K562 (cell line): ENCODE data around the gene PPAN. TPM values are rescaled to one million over a fixed set of nuclear protein-coding genes. Genes with fewer than 3 reads are reported as not detected.

ENCODE experiments used
- EWSR1 ChIP-seq: fragments of 450-650 bp; IDR thresholded peaks from 2 replicates; pipeline ENCODE4 v1.6.1; 2018; ENCODE audit warnings: borderline replicate concordance, mild to moderate bottlenecking, low read depth, moderate library complexity; ENCODE audit not compliant: partially characterized antibody
- MCM3 ChIP-seq: fragments of 450-650 bp; IDR thresholded peaks from 2 replicates; pipeline ENCODE4 v1.6.1; 2016
- NBN ChIP-seq: fragments of 450-650 bp; IDR thresholded peaks from 2 replicates; pipeline ENCODE4 v1.6.1; 2016; ENCODE audit warnings: low read depth, mild to moderate bottlenecking
- NONO ChIP-seq, 2 experiments: fragments of 200-400 bp in 1 of 2; fragments of 450-650 bp in 1 of 2; formaldehyde crosslinking in 1 of 2; IDR thresholded peaks; 2 replicates each; pipeline ENCODE4 v1.6.1; 2017; ENCODE audit warnings: low read depth in 2 of 2, mild to moderate bottlenecking in 2 of 2, moderate library complexity in 2 of 2, low read length in 1 of 2
- NR2C2 ChIP-seq, 2 experiments: fragments of 200-800 bp in 1 of 2; sonication (Bioruptor generic) in 1 of 2; sonication (generic) in 1 of 2; formaldehyde crosslinking in 1 of 2; IDR thresholded peaks; 2 replicates each; pipeline versions ENCODE4 v1.6.1 to v1.8.0; 2016 to 2022; ENCODE audit warnings: mild to moderate bottlenecking in 1 of 2, missing compliant biosample characterization in 1 of 2, missing genetic modification characterization in 1 of 2, missing genetic modification reagents in 1 of 2
- PHB ChIP-seq: fragments of 250-450 bp; sonication (Bioruptor Pico); IDR thresholded peaks from 2 replicates; pipeline ENCODE4 v1.5.0; 2021
- POLR2H ChIP-seq: IDR thresholded peaks from 2 replicates; pipeline ENCODE4 v1.6.1; 2016; ENCODE audit warnings: missing genetic modification characterization, low read depth, mild to moderate bottlenecking, control low read depth, missing compliant biosample characterization, moderate library complexity
- RAD21 ChIP-seq, 2 experiments: fragments of 250-450 bp in 1 of 2; fragments of 450-650 bp in 1 of 2; sonication (Bioruptor Pico) in 1 of 2; formaldehyde crosslinking in 1 of 2; IDR thresholded peaks in 1 of 2; conservative IDR thresholded peaks in 1 of 2; 2 replicates each; pipeline versions ENCODE4 v1.4.0 to v1.8.0; 2020 to 2022; ENCODE audit warnings: mild to moderate bottlenecking in 2 of 2, moderate library complexity in 1 of 2
- SRSF3 ChIP-seq: fragments of 200-400 bp; formaldehyde crosslinking; IDR thresholded peaks from 2 replicates; pipeline ENCODE4 v1.6.1; 2016; ENCODE audit warnings: mild to moderate bottlenecking, low read length, moderate library complexity; ENCODE audit not compliant: insufficient read depth
- TBL1XR1 ChIP-seq, 2 experiments: IDR thresholded peaks; 2 replicates each; pipeline ENCODE4 v1.6.1; 2012; ENCODE audit warnings: improper control_type of control experiment in 2 of 2, low read length in 2 of 2, mild to moderate bottlenecking in 1 of 2
- THRB ChIP-seq: fragments of 450-650 bp; formaldehyde crosslinking; conservative IDR thresholded peaks from 2 replicates; pipeline ENCODE4 v1.4.0; 2022; ENCODE audit warnings: mild to moderate bottlenecking, missing genetic modification characterization
- XRCC4 ChIP-seq: IDR thresholded peaks from one replicate; pipeline ENCODE4 v1.6.1; 2011; ENCODE audit not compliant: insufficient read depth, insufficient read length; ENCODE audit errors: extremely low read depth
- ZFX ChIP-seq: sonication (generic); formaldehyde crosslinking; IDR thresholded peaks from 2 replicates; pipeline ENCODE4 v1.8.0; 2022; ENCODE audit warnings: mild to moderate bottlenecking, missing genetic modification reagents, moderate library complexity
- ZNF449 ChIP-seq: fragments of 250-450 bp; sonication (Bioruptor Pico); IDR thresholded peaks from 2 replicates; pipeline ENCODE4 v1.8.0; 2022; ENCODE audit warnings: moderate library complexity, mild to moderate bottlenecking, inconsistent platforms
- polyA plus RNA-seq, 8 experiments: library from polyadenylated mRNA; depleted of rRNA in 4 of 8; stranded (reverse) in 5 of 8; unstranded in 3 of 8; fragments of >200 nt; fragmentation: Nextera tagmentation in 2 of 8; fragmentation: Illumina TruSeq in 1 of 8; extraction: Ambion mirVana in 2 of 8; extraction: Trizol in 1 of 8; gene quantifications; 2 replicates each; pipeline versions ENCODE4 v1.2.1 to v1.2.3, GENCODE V29; 2011 to 2014; ENCODE audit warnings: inconsistent platforms in 1 of 8, missing spikeins in 1 of 8
- total RNA-seq, 7 experiments: library from RNA; depleted of rRNA in 6 of 7; stranded (reverse); fragments of >200 nt in 6 of 7; fragmentation: Illumina TruSeq in 2 of 7; extraction: Trizol in 2 of 7; gene quantifications; 2 replicates each; pipeline versions ENCODE4 v1.2.1 to v1.2.3, GENCODE V29; 2011 to 2021; ENCODE audit warnings: low replicate concordance in 1 of 7
- TF ChIP-seq, protein P1 (sequence below): fragments of 250-450 bp; sonication (Bioruptor Pico); IDR thresholded peaks from 2 replicates; pipeline ENCODE4 v1.9.0; 2021; ENCODE audit warnings: mild to moderate bottlenecking, inconsistent platforms
- TF ChIP-seq, protein P2 (sequence below): sonication (generic); formaldehyde crosslinking; IDR thresholded peaks from 2 replicates; pipeline ENCODE4 v1.4.0; 2020; ENCODE audit warnings: mild to moderate bottlenecking, missing genetic modification reagents
- TF ChIP-seq, protein P3 (sequence below): fragments of 450-650 bp; formaldehyde crosslinking; IDR thresholded peaks from 2 replicates; pipeline ENCODE4 v1.4.0; 2020; ENCODE audit warnings: mild to moderate bottlenecking, moderate library complexity

Gene PPAN
- total and polyA plus RNA-seq, 9 of the 15 experiments (the other 6 are each of a cell fraction or from before 2014, with no cell fraction given) = 2.2 to 129 (median 59.1) TPM

DNA sequence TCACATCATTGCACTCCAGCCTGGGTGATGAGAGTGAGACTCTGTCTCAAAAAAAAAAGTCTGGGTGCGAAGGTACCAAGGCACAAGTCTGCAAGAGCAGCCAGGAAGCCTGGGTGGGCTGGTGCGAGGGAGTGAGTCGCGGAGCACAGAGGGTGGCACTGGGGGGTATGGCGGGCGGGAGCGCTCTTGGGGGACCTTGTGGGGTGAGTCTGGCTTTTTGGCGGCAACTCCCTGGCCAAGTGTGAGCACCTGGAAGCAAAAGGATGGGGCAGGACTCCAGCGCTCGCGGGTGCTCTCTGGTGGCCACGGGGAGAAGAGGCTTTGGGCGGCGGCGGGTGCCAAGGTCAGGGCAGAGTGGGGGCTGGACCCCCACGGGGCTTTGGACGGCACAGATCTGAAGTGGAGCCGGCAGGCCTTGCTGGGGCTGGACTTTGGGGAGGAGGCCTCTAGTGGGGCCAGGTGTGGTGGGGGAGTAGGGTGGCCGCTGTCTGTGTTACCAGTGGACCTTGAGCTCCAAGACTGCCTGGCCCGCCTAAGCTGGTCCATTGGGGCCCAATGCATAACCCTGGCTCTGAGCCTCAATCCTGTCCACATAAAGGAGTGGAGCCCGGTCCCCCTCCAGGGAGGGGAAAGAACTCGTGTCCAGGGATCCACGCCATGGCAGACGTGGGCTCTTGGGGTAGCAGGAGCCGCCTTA lies 6.9 kb downstream of the PPAN start (continued):
- no peak for TF ChIP-seq MCM3
- no peak for TF ChIP-seq XRCC4
- TF ChIP-seq SRSF3 = no peak
- TF ChIP-seq ZNF449 (CRISPR knock-in tag) = no peak
- TF ChIP-seq, protein P1, sequence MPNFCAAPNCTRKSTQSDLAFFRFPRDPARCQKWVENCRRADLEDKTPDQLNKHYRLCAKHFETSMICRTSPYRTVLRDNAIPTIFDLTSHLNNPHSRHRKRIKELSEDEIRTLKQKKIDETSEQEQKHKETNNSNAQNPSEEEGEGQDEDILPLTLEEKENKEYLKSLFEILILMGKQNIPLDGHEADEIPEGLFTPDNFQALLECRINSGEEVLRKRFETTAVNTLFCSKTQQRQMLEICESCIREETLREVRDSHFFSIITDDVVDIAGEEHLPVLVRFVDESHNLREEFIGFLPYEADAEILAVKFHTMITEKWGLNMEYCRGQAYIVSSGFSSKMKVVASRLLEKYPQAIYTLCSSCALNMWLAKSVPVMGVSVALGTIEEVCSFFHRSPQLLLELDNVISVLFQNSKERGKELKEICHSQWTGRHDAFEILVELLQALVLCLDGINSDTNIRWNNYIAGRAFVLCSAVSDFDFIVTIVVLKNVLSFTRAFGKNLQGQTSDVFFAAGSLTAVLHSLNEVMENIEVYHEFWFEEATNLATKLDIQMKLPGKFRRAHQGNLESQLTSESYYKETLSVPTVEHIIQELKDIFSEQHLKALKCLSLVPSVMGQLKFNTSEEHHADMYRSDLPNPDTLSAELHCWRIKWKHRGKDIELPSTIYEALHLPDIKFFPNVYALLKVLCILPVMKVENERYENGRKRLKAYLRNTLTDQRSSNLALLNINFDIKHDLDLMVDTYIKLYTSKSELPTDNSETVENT (CRISPR knock-in tag) = no peak
- TF ChIP-seq TBL1XR1 (IDR thresholded peaks at IDR 0.05; ENCODE audit: low read length in 2 of 2) = peak in 1 of 2 experiments; percentile 64; a peak in 2 of 4 replicates
- TF ChIP-seq PHB (CRISPR knock-in tag) = no peak
- TF ChIP-seq, protein P2, sequence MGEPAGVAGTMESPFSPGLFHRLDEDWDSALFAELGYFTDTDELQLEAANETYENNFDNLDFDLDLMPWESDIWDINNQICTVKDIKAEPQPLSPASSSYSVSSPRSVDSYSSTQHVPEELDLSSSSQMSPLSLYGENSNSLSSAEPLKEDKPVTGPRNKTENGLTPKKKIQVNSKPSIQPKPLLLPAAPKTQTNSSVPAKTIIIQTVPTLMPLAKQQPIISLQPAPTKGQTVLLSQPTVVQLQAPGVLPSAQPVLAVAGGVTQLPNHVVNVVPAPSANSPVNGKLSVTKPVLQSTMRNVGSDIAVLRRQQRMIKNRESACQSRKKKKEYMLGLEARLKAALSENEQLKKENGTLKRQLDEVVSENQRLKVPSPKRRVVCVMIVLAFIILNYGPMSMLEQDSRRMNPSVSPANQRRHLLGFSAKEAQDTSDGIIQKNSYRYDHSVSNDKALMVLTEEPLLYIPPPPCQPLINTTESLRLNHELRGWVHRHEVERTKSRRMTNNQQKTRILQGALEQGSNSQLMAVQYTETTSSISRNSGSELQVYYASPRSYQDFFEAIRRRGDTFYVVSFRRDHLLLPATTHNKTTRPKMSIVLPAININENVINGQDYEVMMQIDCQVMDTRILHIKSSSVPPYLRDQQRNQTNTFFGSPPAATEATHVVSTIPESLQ (CRISPR knock-in tag) = no peak
- TF ChIP-seq POLR2H = peak; percentile 19; the same call in 1 of the 2 replicates
- TF ChIP-seq EWSR1 = peak; percentile 57
- TF ChIP-seq, protein P3, sequence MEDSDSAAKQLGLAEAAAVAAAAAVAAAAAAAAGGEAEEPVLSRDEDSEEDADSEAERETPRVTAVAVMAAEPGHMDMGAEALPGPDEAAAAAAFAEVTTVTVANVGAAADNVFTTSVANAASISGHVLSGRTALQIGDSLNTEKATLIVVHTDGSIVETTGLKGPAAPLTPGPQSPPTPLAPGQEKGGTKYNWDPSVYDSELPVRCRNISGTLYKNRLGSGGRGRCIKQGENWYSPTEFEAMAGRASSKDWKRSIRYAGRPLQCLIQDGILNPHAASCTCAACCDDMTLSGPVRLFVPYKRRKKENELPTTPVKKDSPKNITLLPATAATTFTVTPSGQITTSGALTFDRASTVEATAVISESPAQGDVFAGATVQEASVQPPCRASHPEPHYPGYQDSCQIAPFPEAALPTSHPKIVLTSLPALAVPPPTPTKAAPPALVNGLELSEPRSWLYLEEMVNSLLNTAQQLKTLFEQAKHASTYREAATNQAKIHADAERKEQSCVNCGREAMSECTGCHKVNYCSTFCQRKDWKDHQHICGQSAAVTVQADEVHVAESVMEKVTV (CRISPR knock-in tag) = peak; percentile 45; the same call in 1 of the 2 replicates
- no peak for TF ChIP-seq NBN
- no peak for TF ChIP-seq ZFX (CRISPR knock-in tag)
- no peak for TF ChIP-seq NR2C2 (CRISPR knock-in tag; IDR thresholded peaks at IDR 0.05)
- no peak for TF ChIP-seq NR2C2 (tag; IDR thresholded peaks at IDR 0.05)
- peak; percentile 58 to 60 for TF ChIP-seq RAD21 (CRISPR knock-in tag; conservative IDR thresholded peaks at IDR 0.05 in 1 of 2, IDR thresholded peaks at IDR 0.05 in 1 of 2)
- no peak for TF ChIP-seq NONO (IDR thresholded peaks at IDR 0.05; ENCODE audit: low read depth in 2 of 2, low read length in 1 of 2)
- peak; percentile 88 for TF ChIP-seq THRB (CRISPR knock-in tag)
